ENCODE measurements around the gene THAP9. TPM values are rescaled to one million over a fixed set of nuclear protein-coding genes. Genes with fewer than 3 reads are reported as not detected.

The THAP9 gene
- total and polyA plus RNA-seq, 3 donors from 2014 or later, result 18.0 to 29.0 (median 21.7) TPM

GRCh38 chr4:82892467-82892802 is 8.1 kb upstream of the THAP9 start:
- Histone ChIP-seq H3K36me3 (ENCODE audit: low read depth, missing control alignments) (no peaks in the 10 kb centered on the region), H3K4me1 (peaks cover 12% of the 10 kb centered on the region), H3K27ac (no peak overlapping the region), H3K4me3 (no peak overlapping the region), H3K9me3 (no peaks in the 10 kb centered on the region), H3K27me3 (no peaks in the 10 kb centered on the region)
- TF ChIP-seq CTCF (IDR thresholded peaks at IDR 0.05), result no peak
- TF ChIP-seq POLR2A (IDR thresholded peaks at IDR 0.05), result no peak
- intact Hi-C loops (cut with DNase I; ENCODE audit: low total_unique reads), result loop anchor here (10.0 kb wide), 1 partner anchor 142 kb away; the partner anchor contains the start of gene COPS4
- WGBS, 2 donors, result 67 to 71% methylated on average over 1 of the region's 1 CpG
- DNase-seq, result no peak

GRCh38 chr4:82893942-82894341 is 6.6 kb upstream of the THAP9 start:
- TF ChIP-seq POLR2A (IDR thresholded peaks at IDR 0.05), result no peak
- TF ChIP-seq CTCF (IDR thresholded peaks at IDR 0.05), result no peak
- peaks cover 18% of the 10 kb centered on the region for H3K4me1 ChIP-seq
- DNase-seq, result no peak
- no peak overlapping the region for H3K27ac ChIP-seq
- H3K36me3 ChIP-seq (ENCODE audit: low read depth, missing control alignments), result no peaks in the 10 kb centered on the region
- no peak overlapping the region for H3K4me3 ChIP-seq
- H3K9me3 ChIP-seq, result no peaks in the 10 kb centered on the region
- 79 to 86% methylated on average over 3 of the region's 3 CpGs for WGBS, 2 donors
- H3K27me3 ChIP-seq, result no peaks in the 10 kb centered on the region
- intact Hi-C loops (cut with DNase I; ENCODE audit: low total_unique reads), result loop anchor here (10.0 kb wide), 1 partner anchor 141 kb away; the partner anchor contains the start of gene COPS4

- no peaks in the 10 kb centered on the region for H3K27me3 ChIP-seq
- H3K36me3 ChIP-seq (ENCODE audit: low read depth, missing control alignments), result no peaks in the 10 kb centered on the region
- DNase-seq, result no peak
- H3K4me3 ChIP-seq, result no peak overlapping the region
- intact Hi-C loops (cut with DNase I; ENCODE audit: low total_unique reads), result loop anchor here (10.0 kb wide), 1 partner anchor 138 kb away; the partner anchor contains the start of gene COPS4
- 59 to 66% methylated on average over 1 of the region's 1 CpG for WGBS, 2 donors
- peaks cover 15% of the 10 kb centered on the region for H3K4me1 ChIP-seq
- TF ChIP-seq CTCF (IDR thresholded peaks at IDR 0.05) (no peak), POLR2A (IDR thresholded peaks at IDR 0.05) (no peak)
- H3K9me3 ChIP-seq, result no peaks in the 10 kb centered on the region
- H3K27ac ChIP-seq, result no peak overlapping the region
Observed at GRCh38 chr4:82896755-82897154, 3.8 kb upstream of the THAP9 start.

- DNase-seq, result peak; percentile 54
- Histone ChIP-seq H3K36me3 (ENCODE audit: low read depth, missing control alignments) (no peaks in the 10 kb centered on the region), H3K27ac (peak overlapping the region in 1 of 2 donors; percentile 99), H3K9me3 (no peaks in the 10 kb centered on the region), H3K27me3 (no peaks in the 10 kb centered on the region), H3K4me3 (peak overlapping the region in 1 of 2 donors; percentile 72), H3K4me1 (peaks cover 15% of the 10 kb centered on the region)
- WGBS, 2 donors, result 32 to 36% methylated on average over 7 of the region's 7 CpGs
- TF ChIP-seq CTCF (IDR thresholded peaks at IDR 0.05), result peak in 2 of 3 experiments; percentile 16 to 39
- TF ChIP-seq POLR2A (IDR thresholded peaks at IDR 0.05), result no peak
- intact Hi-C loops (cut with DNase I; ENCODE audit: low total_unique reads), result loop anchor here (10.0 kb wide), 1 partner anchor 136 kb away; the partner anchor contains the start of gene COPS4
Observed at GRCh38 chr4:82898322-82899243, 2.0 kb upstream of the THAP9 start.
